Upper lobe of right lung (tissue), 1 donor: Measurements from ENCODE around the gene TEX2. TPM values are rescaled to one million over a fixed set of nuclear protein-coding genes. Genes with fewer than 3 reads are reported as not detected.
A peak's percentile ranks its signal among the peaks of the same experiment; 100 is the strongest.

Experiments
- ATAC-seq: fragments of 200-7000 bp; cut with Tn5 transposase; one replicate; pipeline ENCODE4 v1.9.1; 2020; ENCODE audit warnings: mild to moderate bottlenecking, moderate library complexity
- DNase-seq: peaks from one replicate; pipeline ENCODE4 v3.0.0-alpha.2; 2020
- H3K27ac ChIP-seq: fragments of 200-600 bp; one replicate; pipeline ENCODE4 v1.8.0; 2022
- H3K27me3 ChIP-seq: fragments of 200-600 bp; one replicate; pipeline ENCODE4 v1.8.0; 2022; ENCODE audit warnings: mild to moderate bottlenecking
- H3K36me3 ChIP-seq: fragments of 200-600 bp; one replicate; pipeline ENCODE4 v1.8.0; 2022
- H3K4me1 ChIP-seq: fragments of 200-600 bp; one replicate; pipeline ENCODE4 v1.8.0; 2022
- H3K4me3 ChIP-seq: fragments of 200-600 bp; one replicate; pipeline ENCODE4 v1.8.0; 2022; ENCODE audit warnings: mild to moderate bottlenecking
- H3K9me3 ChIP-seq: fragments of 200-600 bp; one replicate; pipeline ENCODE4 v1.8.0; 2022
- intact Hi-C: fragments of 100-400 bp; cut with DNase I; formaldehyde crosslinking; loops from one replicate; pipeline ENCODE4 v1.11.0; 2022
- total RNA-seq: library from RNA; stranded (reverse); fragmentation: NEBNext Ultra II Directional; extraction: Animal tissue kit (Norgen Biotek cat#: 25700); gene quantifications from one replicate; pipeline ENCODE4 v1.2.1, GENCODE V29; 2021
- TF ChIP-seq, protein P1 (sequence below): fragments of 200-600 bp; IDR thresholded peaks from one replicate; pipeline ENCODE4 v1.8.0; 2022; ENCODE audit warnings: antibody characterized with exemption
- donor health status: DM: no; HTN: yes; CAD: no; lungs with severe emphysema.

Gene TEX2
- total RNA-seq, 1 donor from 2014 or later, result 50.6 TPM

DNA sequence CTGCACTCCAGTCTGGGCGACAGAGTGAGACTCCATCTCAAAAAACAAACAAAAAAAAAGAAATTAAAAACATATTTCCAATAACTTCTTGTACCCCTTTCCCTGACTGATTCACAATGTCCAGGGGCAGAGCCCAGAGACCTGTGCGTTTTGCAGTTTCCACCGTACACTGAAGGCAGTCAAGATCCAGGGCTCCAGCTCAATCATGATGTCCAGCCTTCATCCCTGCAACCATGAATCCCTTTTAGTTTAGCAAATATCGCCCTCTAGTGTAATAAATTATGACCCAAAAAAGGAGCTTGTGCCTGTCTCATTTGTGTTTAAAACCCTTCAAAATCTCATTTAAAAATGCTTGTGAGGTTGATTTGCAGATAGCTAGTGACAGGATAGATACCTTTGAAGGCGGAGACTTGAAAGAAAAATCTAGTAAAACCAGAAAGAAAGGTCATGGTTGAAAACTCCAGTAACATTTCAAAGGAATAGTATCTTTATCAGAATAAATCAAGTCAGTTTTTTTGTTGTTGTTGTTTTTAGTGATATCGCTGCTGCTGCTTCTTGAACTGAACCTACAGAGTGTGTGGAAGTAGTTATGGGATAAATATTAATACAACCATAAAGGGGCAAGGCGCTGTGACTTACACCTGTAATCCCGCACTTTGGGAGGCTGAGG, 129.4 kb downstream of the TEX2 start:
- no peak overlapping the region for H3K4me3 ChIP-seq
- no peaks in the 10 kb centered on the region for H3K27me3 ChIP-seq
- H3K4me1 ChIP-seq, result peaks cover 10% of the 10 kb centered on the region
- no peak overlapping the region for H3K27ac ChIP-seq
- H3K9me3 ChIP-seq, result no peaks in the 10 kb centered on the region
- peak; percentile 7 for ATAC-seq
- H3K36me3 ChIP-seq, result no peaks in the 10 kb centered on the region
- no peak for DNase-seq
- intact Hi-C loops, result loop anchor here (10.0 kb wide), 1 partner anchor 219 kb away; the partner anchor contains the start of genes CSHL1 and GH1
- TF ChIP-seq, protein P1, sequence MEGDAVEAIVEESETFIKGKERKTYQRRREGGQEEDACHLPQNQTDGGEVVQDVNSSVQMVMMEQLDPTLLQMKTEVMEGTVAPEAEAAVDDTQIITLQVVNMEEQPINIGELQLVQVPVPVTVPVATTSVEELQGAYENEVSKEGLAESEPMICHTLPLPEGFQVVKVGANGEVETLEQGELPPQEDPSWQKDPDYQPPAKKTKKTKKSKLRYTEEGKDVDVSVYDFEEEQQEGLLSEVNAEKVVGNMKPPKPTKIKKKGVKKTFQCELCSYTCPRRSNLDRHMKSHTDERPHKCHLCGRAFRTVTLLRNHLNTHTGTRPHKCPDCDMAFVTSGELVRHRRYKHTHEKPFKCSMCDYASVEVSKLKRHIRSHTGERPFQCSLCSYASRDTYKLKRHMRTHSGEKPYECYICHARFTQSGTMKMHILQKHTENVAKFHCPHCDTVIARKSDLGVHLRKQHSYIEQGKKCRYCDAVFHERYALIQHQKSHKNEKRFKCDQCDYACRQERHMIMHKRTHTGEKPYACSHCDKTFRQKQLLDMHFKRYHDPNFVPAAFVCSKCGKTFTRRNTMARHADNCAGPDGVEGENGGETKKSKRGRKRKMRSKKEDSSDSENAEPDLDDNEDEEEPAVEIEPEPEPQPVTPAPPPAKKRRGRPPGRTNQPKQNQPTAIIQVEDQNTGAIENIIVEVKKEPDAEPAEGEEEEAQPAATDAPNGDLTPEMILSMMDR, result peak; percentile 73

DNA sequence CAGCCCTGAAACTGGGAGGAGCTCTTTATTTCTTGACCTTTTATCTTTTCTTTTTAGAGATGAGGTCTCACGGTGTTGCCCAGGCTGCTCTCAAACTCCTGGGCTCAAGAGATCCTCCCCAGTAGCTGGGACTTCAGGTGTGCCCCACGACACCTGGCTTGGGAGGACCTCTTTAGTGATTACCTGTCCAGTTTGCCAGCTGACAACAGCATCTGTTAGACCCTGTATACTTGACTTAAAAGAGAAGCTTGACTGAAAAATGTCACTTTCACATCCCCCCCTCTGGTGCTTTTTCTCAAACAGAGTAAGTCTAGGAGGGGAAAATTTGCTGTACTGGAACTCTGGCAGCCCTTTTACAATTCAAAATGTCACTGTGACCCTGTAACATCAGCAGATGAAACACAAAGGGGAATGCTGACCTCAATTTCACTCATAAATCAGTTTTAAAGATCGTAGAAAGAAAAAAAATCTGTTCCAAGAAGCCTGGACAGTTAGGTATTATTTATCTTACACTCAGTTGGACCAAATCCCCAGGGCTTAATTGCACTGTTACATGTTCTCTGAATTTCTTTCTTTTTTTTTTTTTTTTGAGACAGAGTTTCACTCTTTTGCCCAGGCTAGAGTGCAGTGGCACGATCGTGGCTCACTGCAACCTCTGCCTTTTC, 131.3 kb downstream of the TEX2 start:
- peak overlapping the region; percentile 94 for H3K27ac ChIP-seq
- TF ChIP-seq, protein P1, result no peak
- ATAC-seq, result no peak

DNA sequence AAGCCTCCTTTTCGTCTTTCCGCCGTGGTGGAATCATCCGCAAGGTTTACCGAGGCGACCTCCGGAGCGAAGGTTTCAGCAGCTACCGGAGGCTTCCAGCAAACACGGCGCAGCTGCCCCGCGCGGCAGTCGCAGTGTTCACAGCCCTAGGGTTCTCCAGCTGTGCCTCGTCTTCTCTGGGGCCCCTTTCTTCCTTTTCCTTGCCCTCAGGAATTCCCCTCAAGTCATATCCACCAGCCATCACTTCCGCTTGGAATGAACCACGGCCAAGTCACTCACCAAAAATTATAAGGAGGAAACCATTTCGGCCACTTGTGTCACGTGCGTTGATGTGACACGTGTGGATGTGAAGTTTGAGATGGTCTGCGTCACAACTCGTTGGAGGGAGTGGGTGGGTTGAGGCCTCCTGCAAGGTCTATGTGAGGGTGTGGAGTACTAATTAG, 132.5 kb downstream of the TEX2 start:
- no peaks in the 10 kb centered on the region for H3K9me3 ChIP-seq
- ATAC-seq (peak; percentile 2), DNase-seq (peak; percentile 72)
- peaks cover 19% of the 10 kb centered on the region for H3K4me1 ChIP-seq
- intact Hi-C loops, result loop anchor here (10.0 kb wide), 1 partner anchor 216 kb away; the partner anchor contains the start of genes CSHL1 and GH1
- no peaks in the 10 kb centered on the region for H3K27me3 ChIP-seq
- peak overlapping the region; percentile 94 for H3K27ac ChIP-seq
- no peaks in the 10 kb centered on the region for H3K36me3 ChIP-seq
- TF ChIP-seq, protein P1, result no peak
- peak overlapping the region; percentile 75 for H3K4me3 ChIP-seq

More for the DNA sequence above, 131.3 kb downstream of the TEX2 start:
- no peaks in the 10 kb centered on the region for H3K36me3 ChIP-seq
- H3K27me3 ChIP-seq, result no peaks in the 10 kb centered on the region
- intact Hi-C loops, result loop anchor here (10.0 kb wide), 1 partner anchor 217 kb away; the partner anchor contains the start of genes CSHL1 and GH1
- H3K4me3 ChIP-seq, result no peak overlapping the region
- no peak for DNase-seq
- H3K9me3 ChIP-seq, result no peaks in the 10 kb centered on the region
- H3K4me1 ChIP-seq, result peaks cover 19% of the 10 kb centered on the region

DNA sequence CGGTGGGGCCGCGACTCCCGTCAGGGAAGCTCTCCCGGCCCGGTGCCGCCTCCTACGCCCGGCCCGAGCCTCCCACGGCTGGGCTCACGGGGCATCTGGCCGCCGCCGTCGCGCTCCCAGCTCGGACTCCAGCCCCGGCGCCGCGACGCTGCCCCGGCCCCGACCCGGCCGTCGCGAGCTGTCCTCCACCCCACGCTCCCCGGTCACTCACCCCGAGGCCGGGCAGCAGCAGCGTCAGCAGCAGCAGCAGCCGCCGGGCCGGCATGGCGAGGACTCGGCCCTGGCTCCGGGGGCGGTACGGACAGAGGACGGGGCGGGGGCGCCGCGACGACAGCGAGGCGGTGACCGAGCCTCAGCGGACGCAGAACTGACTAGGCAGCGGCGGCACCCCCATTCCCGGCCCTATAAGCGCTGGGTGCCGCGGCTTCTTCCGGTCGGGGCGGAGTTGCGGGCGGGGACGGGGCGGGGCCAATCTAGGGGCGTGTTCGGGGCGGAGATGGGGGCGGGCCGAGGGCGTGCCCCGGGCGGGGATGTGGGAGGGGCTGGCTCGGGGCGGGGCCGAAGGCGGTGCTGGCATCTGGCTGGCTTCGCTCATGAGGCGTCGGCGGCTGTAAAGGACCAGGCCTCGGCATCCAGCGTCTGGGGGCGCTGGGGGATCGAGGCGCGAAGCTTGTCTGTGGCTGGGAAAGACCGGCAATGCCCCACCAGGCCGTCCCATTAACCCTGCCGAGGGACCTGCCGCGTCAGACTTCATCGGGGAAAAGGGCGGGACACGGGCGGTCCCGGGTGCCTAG, 133.1 kb downstream of the TEX2 start, which contains the start of gene ERN1:
TSS of gene ERN1 (minus strand) at position 380 of the 794 bp plus-strand sequence. CDS start at position 265, 115 bp downstream.
- intact Hi-C loops, result loop anchor here (10.0 kb wide), 1 partner anchor 215 kb away; the partner anchor contains the start of genes CSHL1 and GH1
- Histone ChIP-seq H3K9me3 (no peaks in the 10 kb centered on the region), H3K4me1 (peaks cover 19% of the 10 kb centered on the region), H3K4me3 (peak within 1 kb of the TSS; percentile 75), H3K27ac (peak within 1 kb of the TSS; percentile 94), H3K27me3 (no peaks in the 10 kb centered on the region), H3K36me3 (no peaks in the 10 kb centered on the region)
- peak; percentile 97 for ATAC-seq
- peak; percentile 98 for DNase-seq
- TF ChIP-seq, protein P1, result no peak

DNA sequence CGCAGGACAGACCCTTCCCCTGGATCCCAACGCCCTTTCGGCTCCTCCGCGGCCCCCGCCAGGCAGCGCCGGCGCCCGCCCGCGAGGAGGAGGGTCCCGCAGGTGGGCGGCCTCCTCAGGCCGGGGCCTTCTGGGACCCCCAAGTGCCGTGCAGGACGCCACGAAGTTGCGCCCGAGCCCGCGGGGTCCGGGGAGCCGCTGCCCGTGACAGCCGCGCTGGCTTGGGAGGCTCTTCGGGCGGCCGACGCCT, 133.6 kb downstream of the TEX2 start:
- Histone ChIP-seq H3K4me1 (peaks cover 19% of the 10 kb centered on the region), H3K9me3 (no peaks in the 10 kb centered on the region), H3K4me3 (peak overlapping the region; percentile 75), H3K36me3 (no peaks in the 10 kb centered on the region), H3K27ac (peak overlapping the region; percentile 94), H3K27me3 (no peaks in the 10 kb centered on the region)
- TF ChIP-seq, protein P1, result no peak
- no peak for DNase-seq
- intact Hi-C loops, result no loop called here
- ATAC-seq, result no peak
